OCI-LY1 (cell line): Measurements from ENCODE around the gene PSME1.

ENCODE experiments used
- H2AFZ ChIP-seq: fragments of 200-600 bp; sonication (generic), shearing (Covaris generic); 2 replicates; pipeline ENCODE4 v1.6.0; 2014; ENCODE audit warnings: antibody characterized with exemption, mild to moderate bottlenecking, low read length
- H3F3A ChIP-seq: fragments of 200-600 bp; sonication (generic), shearing (Covaris generic); 2 replicates; pipeline ENCODE4 v1.6.0; 2014; ENCODE audit warnings: mild to moderate bottlenecking, antibody characterized with exemption, low read length, moderate library complexity; ENCODE audit not compliant: insufficient read depth
- H3K27ac ChIP-seq: fragments of 200-600 bp; sonication (generic); 2 replicates; pipeline ENCODE4 v1.5.1; 2014; ENCODE audit warnings: low read length, mixed run types, mild to moderate bottlenecking, low read depth; ENCODE audit not compliant: poor library complexity, severe bottlenecking
- H3K27me3 ChIP-seq: fragments of 200-600 bp; sonication (generic); 2 replicates; pipeline ENCODE4 v1.6.0; 2014; ENCODE audit warnings: antibody characterized with exemption, mild to moderate bottlenecking, low read length, moderate library complexity; ENCODE audit not compliant: insufficient read depth
- H3K36me3 ChIP-seq: fragments of 200-600 bp; sonication (generic); 2 replicates; pipeline ENCODE4 v1.6.1; 2014; ENCODE audit warnings: mild to moderate bottlenecking, antibody characterized with exemption, low read length, moderate library complexity, mixed read lengths; ENCODE audit not compliant: insufficient read depth
- H3K4me1 ChIP-seq: fragments of 200-600 bp; sonication (generic); 2 replicates; pipeline ENCODE4 v1.5.1; 2014; ENCODE audit warnings: mild to moderate bottlenecking, low read length, moderate library complexity; ENCODE audit not compliant: insufficient read depth, severe bottlenecking
- H3K4me2 ChIP-seq: fragments of 200-600 bp; sonication (generic), shearing (Covaris generic); 2 replicates; pipeline ENCODE4 v1.6.1; 2014; ENCODE audit warnings: low read length
- H3K4me3 ChIP-seq: fragments of 200-600 bp; sonication (generic); 2 replicates; pipeline ENCODE4 v1.5.1; 2014; ENCODE audit warnings: low read length, low read depth, mild to moderate bottlenecking, mixed read lengths; ENCODE audit not compliant: poor library complexity, severe bottlenecking
- H3K79me2 ChIP-seq: fragments of 200-600 bp; shearing (Covaris generic); 2 replicates; pipeline ENCODE4 v1.6.1; 2016; ENCODE audit warnings: mixed run types, low read length, mixed read lengths; ENCODE audit not compliant: insufficient read depth
- H3K9ac ChIP-seq: fragments of 200-600 bp; sonication (generic), shearing (Covaris generic); 2 replicates; pipeline ENCODE4 v1.6.1; 2014; ENCODE audit warnings: mild to moderate bottlenecking, low read length, mixed read lengths
- H3K9me2 ChIP-seq: fragments of 200-600 bp; sonication (generic), shearing (Covaris generic); 2 replicates; pipeline ENCODE4 v1.6.1; 2014; ENCODE audit warnings: low read depth, mild to moderate bottlenecking, low read length, mixed read lengths
- H3K9me3 ChIP-seq: fragments of 200-600 bp; shearing (Covaris generic); 2 replicates; pipeline ENCODE4 v1.6.1; 2014; ENCODE audit warnings: low read length, mixed read lengths
- H4K20me1 ChIP-seq: fragments of 200-600 bp; sonication (generic), shearing (Covaris generic); 2 replicates; pipeline ENCODE4 v1.6.0; 2016; ENCODE audit warnings: mild to moderate bottlenecking, low read length; ENCODE audit not compliant: insufficient read depth
- EZH2 ChIP-seq: fragments of 200-600 bp; sonication (generic), shearing (Covaris generic); IDR thresholded peaks from 2 replicates; pipeline ENCODE4 v1.8.0; 2017; ENCODE audit warnings: borderline replicate concordance, mixed run types, mild to moderate bottlenecking, antibody characterized with exemption, low read length, moderate library complexity, mixed read lengths
- TF ChIP-seq, protein P1 (sequence below): fragments of 200-600 bp; sonication (generic), shearing (Covaris generic); IDR thresholded peaks from 2 replicates; pipeline ENCODE4 v1.5.1; 2017; ENCODE audit warnings: mild to moderate bottlenecking, antibody characterized with exemption, low read length, moderate library complexity, mixed read lengths

Gene PSME1

DNA sequence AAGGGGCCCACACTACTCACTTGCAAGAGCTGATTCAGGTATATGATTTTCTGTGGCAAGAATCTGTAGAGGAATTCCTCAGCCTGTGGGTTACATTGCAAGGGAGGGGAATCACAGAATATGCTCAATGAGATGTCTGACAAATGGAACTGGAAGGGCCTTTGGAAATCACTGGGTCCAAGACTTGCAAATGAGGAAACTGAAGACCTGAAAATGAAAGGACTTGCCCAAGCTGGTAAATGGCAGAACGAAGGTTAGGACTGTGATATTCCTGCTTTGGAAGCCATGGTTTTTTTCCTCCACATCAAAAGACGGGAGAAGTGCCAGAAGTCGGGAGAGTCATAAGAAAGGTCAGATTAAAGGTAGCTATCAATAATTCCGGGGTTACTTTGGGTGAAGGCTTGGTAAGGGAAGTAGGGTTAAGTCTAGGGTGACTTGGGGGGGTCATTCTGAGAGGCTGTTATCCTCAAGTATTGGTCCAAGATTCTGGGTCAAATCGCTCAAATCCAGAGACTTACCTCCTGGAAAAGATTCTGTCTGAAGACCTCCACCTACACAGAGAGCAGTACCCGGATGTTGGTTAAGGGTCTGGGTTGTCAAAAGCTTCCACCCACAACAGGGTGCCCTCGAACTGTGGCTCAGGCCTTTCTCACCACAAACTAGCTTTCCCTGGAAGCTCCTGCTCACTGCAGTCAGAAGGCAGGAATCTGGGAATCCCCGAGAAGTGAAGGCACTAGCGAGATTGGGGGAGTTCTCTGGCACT, 9.9 kb downstream of the PSME1 start:
- H3K4me1 ChIP-seq, result peaks cover 28% of the 10 kb centered on the region
- H3K27me3 ChIP-seq, result no peaks in the 10 kb centered on the region
- peak overlapping the region; percentile 98 for H3K4me2 ChIP-seq
- peak overlapping the region; percentile 99 for H3K9ac ChIP-seq
- H3K36me3 ChIP-seq, result peaks cover 48% of the 10 kb centered on the region
- no peaks in the 10 kb centered on the region for H4K20me1 ChIP-seq
- H3K27ac ChIP-seq, result peak overlapping the region; percentile 82
- H2AFZ ChIP-seq, result no peak overlapping the region
- H3K4me3 ChIP-seq, result peak overlapping the region; percentile 97
- TF ChIP-seq EZH2, result no peak
- TF ChIP-seq, protein P1, sequence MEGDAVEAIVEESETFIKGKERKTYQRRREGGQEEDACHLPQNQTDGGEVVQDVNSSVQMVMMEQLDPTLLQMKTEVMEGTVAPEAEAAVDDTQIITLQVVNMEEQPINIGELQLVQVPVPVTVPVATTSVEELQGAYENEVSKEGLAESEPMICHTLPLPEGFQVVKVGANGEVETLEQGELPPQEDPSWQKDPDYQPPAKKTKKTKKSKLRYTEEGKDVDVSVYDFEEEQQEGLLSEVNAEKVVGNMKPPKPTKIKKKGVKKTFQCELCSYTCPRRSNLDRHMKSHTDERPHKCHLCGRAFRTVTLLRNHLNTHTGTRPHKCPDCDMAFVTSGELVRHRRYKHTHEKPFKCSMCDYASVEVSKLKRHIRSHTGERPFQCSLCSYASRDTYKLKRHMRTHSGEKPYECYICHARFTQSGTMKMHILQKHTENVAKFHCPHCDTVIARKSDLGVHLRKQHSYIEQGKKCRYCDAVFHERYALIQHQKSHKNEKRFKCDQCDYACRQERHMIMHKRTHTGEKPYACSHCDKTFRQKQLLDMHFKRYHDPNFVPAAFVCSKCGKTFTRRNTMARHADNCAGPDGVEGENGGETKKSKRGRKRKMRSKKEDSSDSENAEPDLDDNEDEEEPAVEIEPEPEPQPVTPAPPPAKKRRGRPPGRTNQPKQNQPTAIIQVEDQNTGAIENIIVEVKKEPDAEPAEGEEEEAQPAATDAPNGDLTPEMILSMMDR, result no peak
- H3K9me3 ChIP-seq, result no peaks in the 10 kb centered on the region
- H3K79me2 ChIP-seq, result peaks cover 6% of the 10 kb centered on the region
- H3K9me2 ChIP-seq, result no peaks in the 10 kb centered on the region
- H3F3A ChIP-seq, result no peaks in the 10 kb centered on the region

DNA sequence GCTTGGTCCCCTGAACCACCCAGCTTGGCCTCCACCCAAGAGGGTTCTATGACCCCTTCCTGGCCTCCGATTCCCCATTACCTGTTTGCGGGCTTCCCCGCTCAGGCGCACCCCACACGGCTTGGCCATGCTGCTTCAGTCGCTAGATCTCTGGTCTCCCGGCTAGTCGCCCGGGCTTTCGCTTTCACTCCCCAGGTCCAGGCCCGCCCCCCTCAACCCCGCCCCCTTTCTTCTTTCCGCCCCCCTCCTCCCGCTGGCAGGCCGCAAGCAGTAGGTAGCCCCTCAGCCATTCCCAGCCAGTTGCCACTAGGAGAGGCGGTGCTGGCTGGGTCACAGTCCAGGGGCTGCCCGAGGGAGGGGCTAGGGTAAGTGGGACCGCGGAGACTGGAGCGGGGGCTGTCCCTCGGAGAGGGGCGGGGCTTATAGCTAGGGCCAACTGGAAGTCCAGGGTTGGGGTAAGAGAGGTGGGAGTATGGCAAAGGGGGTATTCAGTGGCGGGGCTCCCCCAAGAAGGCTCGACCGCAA, 10.5 kb downstream of the PSME1 start, which contains the start of gene PSME2:
TSS of gene PSME2 (minus strand) at position 158 of the 525 bp plus-strand sequence. CDS start at position 129, 29 bp downstream.
- TF ChIP-seq, protein P1, result no peak
- TF ChIP-seq EZH2, result no peak
- H3K4me2 ChIP-seq, result peak within 1 kb of the TSS; percentile 98
- H3K79me2 ChIP-seq, result peaks cover 6% of the 10 kb centered on the region; the same call in 1 of the 2 replicates
- no peaks in the 10 kb centered on the region for H3K9me3 ChIP-seq
- no peak within 1 kb of the TSS for H2AFZ ChIP-seq
- H3F3A ChIP-seq, result no peaks in the 10 kb centered on the region
- H3K9me2 ChIP-seq, result no peaks in the 10 kb centered on the region
- peaks cover 28% of the 10 kb centered on the region for H3K4me1 ChIP-seq
- peak within 1 kb of the TSS; percentile 99 for H3K9ac ChIP-seq
- peak within 1 kb of the TSS; percentile 82 for H3K27ac ChIP-seq
- peak within 1 kb of the TSS; percentile 97 for H3K4me3 ChIP-seq
- H3K27me3 ChIP-seq, result no peaks in the 10 kb centered on the region
- H4K20me1 ChIP-seq, result no peaks in the 10 kb centered on the region
- H3K36me3 ChIP-seq, result peaks cover 55% of the 10 kb centered on the region

DNA sequence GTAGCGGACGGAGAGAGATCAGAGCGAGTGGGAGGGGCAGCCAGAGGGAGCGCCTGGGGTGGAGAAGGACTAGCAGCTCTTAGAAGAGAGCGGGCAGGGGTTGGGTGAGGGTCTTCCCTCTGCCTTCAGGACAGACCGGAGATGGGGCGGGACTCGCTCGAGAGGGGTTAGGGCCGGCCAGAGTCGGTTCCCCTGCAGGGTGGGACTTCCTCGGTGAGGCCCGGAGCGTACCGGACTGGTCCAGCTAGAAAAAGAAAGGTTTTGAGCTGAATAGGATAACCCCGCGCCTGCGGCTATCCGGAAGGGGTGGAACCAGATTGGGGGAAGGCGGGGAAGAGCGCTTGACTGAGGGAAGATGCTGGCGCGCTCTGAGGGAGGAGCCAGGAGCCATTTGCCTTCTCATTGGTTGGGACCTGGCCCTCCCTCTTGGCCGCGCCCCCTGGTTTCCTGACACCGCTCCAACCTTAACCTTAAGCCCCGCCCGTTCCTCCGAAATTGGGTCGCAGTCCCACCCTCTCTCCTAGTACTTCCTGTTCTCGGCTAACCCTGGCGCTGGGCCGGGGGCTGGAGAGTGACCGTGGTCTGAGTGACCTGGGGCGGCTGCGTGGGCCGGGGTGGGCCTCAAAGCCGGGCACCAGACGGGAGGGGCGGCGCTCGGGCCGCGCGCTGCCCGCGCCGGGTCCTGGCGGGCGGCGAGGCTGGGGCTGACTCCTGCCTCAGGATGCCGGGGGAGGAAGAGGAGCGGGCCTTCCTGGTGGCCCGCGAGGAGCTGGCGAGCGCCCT, 11.2 kb downstream of the PSME1 start, which contains the start of gene RNF31:
TSS of gene RNF31 (plus strand) at position 521 of the 783 bp plus-strand sequence. CDS start at position 722, 201 bp downstream.
- Histone ChIP-seq H3K4me1 (peaks cover 23% of the 10 kb centered on the region), H3K27me3 (no peaks in the 10 kb centered on the region), H3K27ac (peak within 1 kb of the TSS; percentile 82), H3K9ac (peak within 1 kb of the TSS; percentile 99), H3K9me3 (no peaks in the 10 kb centered on the region), H2AFZ (no peak within 1 kb of the TSS), H3K4me3 (peak within 1 kb of the TSS; percentile 97), H3F3A (no peaks in the 10 kb centered on the region), H4K20me1 (no peaks in the 10 kb centered on the region), H3K9me2 (no peaks in the 10 kb centered on the region), H3K4me2 (peak within 1 kb of the TSS; percentile 98), H3K36me3 (peaks cover 60% of the 10 kb centered on the region), H3K79me2 (peaks cover 6% of the 10 kb centered on the region; the same call in 1 of the 2 replicates)
- TF ChIP-seq, protein P1, result no peak
- TF ChIP-seq EZH2, result no peak
